Left kidney (tissue), 2 donors: Measurements from ENCODE around the gene GIMAP2. TPM values are rescaled to one million over a fixed set of nuclear protein-coding genes. Genes with fewer than 3 reads are reported as not detected.

Experiments used
- DNase-seq: peaks from one replicate; pipeline ENCODE4 v3.0.0-alpha.2; 2013
- polyA plus RNA-seq: library from polyadenylated mRNA; unstranded; fragments of 120-200 nt; gene quantifications from one replicate; pipeline ENCODE4 v1.2.1, GENCODE V29; 2013; ENCODE audit not compliant: insufficient read length

Gene GIMAP2
- polyA plus RNA-seq, 1 donor, result 7.2 TPM

- DNase-seq, result no peak
Measured at GRCh38 chr7:150732786-150733481, 47.4 kb downstream of the GIMAP2 start.

GRCh38 chr7:150733482-150734095, 48.1 kb downstream of the GIMAP2 start:
- DNase-seq, result no peak

GRCh38 chr7:150734254-150734653, 48.7 kb downstream of the GIMAP2 start:
- no peak for DNase-seq

GRCh38 chr7:150735596-150736358, 50.3 kb downstream of the GIMAP2 start:
- no peak for DNase-seq

- no peak for DNase-seq
Measured at GRCh38 chr7:150736864-150737263, 51.4 kb downstream of the GIMAP2 start.

GRCh38 chr7:150737265-150738055, 52.0 kb downstream of the GIMAP2 start, which contains the start of gene GIMAP5:
TSS of gene GIMAP5 (plus strand) at chr7:150737418. CDS start at chr7:150740885, 3,467 bp downstream.
- no peak for DNase-seq

- no peak for DNase-seq
Measured at GRCh38 chr7:150738092-150738491, 52.6 kb downstream of the GIMAP2 start.

- DNase-seq, result no peak
Measured at GRCh38 chr7:150738591-150739001, 53.1 kb downstream of the GIMAP2 start.

- DNase-seq, result no peak
Measured at GRCh38 chr7:150739033-150739432, 53.5 kb downstream of the GIMAP2 start.

GRCh38 chr7:150740053-150740452, 54.5 kb downstream of the GIMAP2 start:
- no peak for DNase-seq

- DNase-seq, result no peak
Measured at GRCh38 chr7:150742286-150742968, 56.9 kb downstream of the GIMAP2 start.

Other genes starting within 250 kb of the GIMAP2 start
- 8.0 TPM for gene GIMAP8, start 235.1 kb upstream of the GIMAP2 start, polyA plus RNA-seq
- gene GIMAP7, start 170.8 kb upstream of the GIMAP2 start, polyA plus RNA-seq, result 12.4 TPM
- gene GIMAP4, start 118.3 kb upstream of the GIMAP2 start, polyA plus RNA-seq, result 26.3 TPM
- 13.8 TPM for gene GIMAP6, start 53.3 kb upstream of the GIMAP2 start, polyA plus RNA-seq
- 2.4 TPM for gene GIMAP1, start 30.9 kb downstream of the GIMAP2 start, polyA plus RNA-seq
- 5.6 TPM for gene GIMAP5, start 51.7 kb downstream of the GIMAP2 start, polyA plus RNA-seq
- gene TMEM176B, start 114.7 kb downstream of the GIMAP2 start, polyA plus RNA-seq, result 78.4 TPM
- 90.9 TPM for gene TMEM176A, start 115.1 kb downstream of the GIMAP2 start, polyA plus RNA-seq
- gene AOC1, start 166.8 kb downstream of the GIMAP2 start, polyA plus RNA-seq, result 54.2 TPM